Neutrophil (primary cell): ENCODE measurements around the gene SH3YL1.

ENCODE experiments used
- H3K27ac ChIP-seq: fragments of 200-600 bp; sonication (generic); 2 replicates; pipeline ENCODE4 v1.5.1; 2016; ENCODE audit warnings: mild to moderate bottlenecking, moderate library complexity
- H3K27me3 ChIP-seq: fragments of 200-600 bp; sonication (generic); 2 replicates; pipeline ENCODE4 v1.6.0; 2016; ENCODE audit warnings: mild to moderate bottlenecking
- H3K36me3 ChIP-seq: fragments of 200-600 bp; sonication (generic); 2 replicates; pipeline ENCODE4 v1.5.1; 2017
- H3K4me1 ChIP-seq, 2 experiments: fragments of 200-600 bp in 1 of 2; sonication (generic) in 1 of 2; 1 replicate in 1 of 2; 2 replicates in 1 of 2; pipeline versions ENCODE4 v1.5.1 to v1.6.1; 2013 to 2016; ENCODE audit warnings: low read depth in 1 of 2, low read length in 1 of 2, mild to moderate bottlenecking in 1 of 2, moderate library complexity in 1 of 2; ENCODE audit not compliant: control insufficient read depth in 1 of 2, insufficient read depth in 1 of 2
- H3K4me3 ChIP-seq, 2 experiments: fragments of 200-600 bp in 1 of 2; sonication (generic) in 1 of 2; 1 replicate in 1 of 2; 2 replicates in 1 of 2; pipeline ENCODE4 v1.5.1; 2013 to 2016; ENCODE audit warnings: low read depth in 1 of 2, low read length in 1 of 2, mild to moderate bottlenecking in 1 of 2, moderate library complexity in 1 of 2
- H3K9me3 ChIP-seq: fragments of 200-600 bp; sonication (generic); 2 replicates; pipeline ENCODE4 v1.5.1; 2016
- CTCF ChIP-seq: fragments of 200-600 bp; sonication (generic); IDR thresholded peaks from 2 replicates; pipeline ENCODE4 v1.5.1; 2016; ENCODE audit warnings: antibody characterized with exemption

Gene SH3YL1

GRCh38 chr2:236993-237539 lies 26.8 kb downstream of the SH3YL1 start:
- Histone ChIP-seq H3K4me1 (no peaks in the 10 kb centered on the region), H3K27me3 (no peaks in the 10 kb centered on the region), H3K9me3 (no peaks in the 10 kb centered on the region), H3K27ac (no peak overlapping the region), H3K36me3 (no peaks in the 10 kb centered on the region), H3K4me3 (no peak overlapping the region)
- TF ChIP-seq CTCF, result no peak

DNA sequence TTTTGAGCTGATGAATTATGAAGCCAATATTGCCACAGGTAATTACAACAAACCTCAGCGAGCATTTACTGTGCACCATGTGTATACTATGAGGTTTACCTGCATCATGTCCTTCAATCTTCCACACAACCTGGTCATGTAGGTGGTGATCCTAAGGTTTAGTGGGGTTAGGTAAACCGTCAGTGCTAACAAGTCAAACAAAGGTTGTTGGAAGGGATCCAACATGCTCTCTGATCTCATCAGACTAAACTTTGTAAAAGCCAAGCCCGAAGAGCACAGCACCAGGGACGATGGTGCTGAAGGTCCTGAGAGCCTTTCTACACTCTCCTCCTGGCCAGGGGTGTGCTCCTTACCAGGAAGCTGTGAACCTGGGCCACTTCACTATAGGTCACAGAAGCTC lies 29.4 kb downstream of the SH3YL1 start:
- no peak for TF ChIP-seq CTCF
- Histone ChIP-seq H3K9me3 (no peaks in the 10 kb centered on the region), H3K4me3 (no peak overlapping the region), H3K27me3 (no peaks in the 10 kb centered on the region), H3K36me3 (peaks cover 11% of the 10 kb centered on the region), H3K27ac (no peak overlapping the region), H3K4me1 (no peaks in the 10 kb centered on the region)

GRCh38 chr2:233030-233429 lies 30.8 kb downstream of the SH3YL1 start:
- no peak overlapping the region for H3K27ac ChIP-seq
- peaks cover 16% of the 10 kb centered on the region for H3K36me3 ChIP-seq
- no peak overlapping the region for H3K4me3 ChIP-seq
- no peaks in the 10 kb centered on the region for H3K27me3 ChIP-seq
- H3K4me1 ChIP-seq, result no peaks in the 10 kb centered on the region
- TF ChIP-seq CTCF, result no peak
- no peaks in the 10 kb centered on the region for H3K9me3 ChIP-seq

GRCh38 chr2:231521-232185 lies 32.2 kb downstream of the SH3YL1 start:
- Histone ChIP-seq H3K27ac (no peak overlapping the region), H3K4me3 (no peak overlapping the region), H3K36me3 (peaks cover 20% of the 10 kb centered on the region), H3K27me3 (no peaks in the 10 kb centered on the region), H3K4me1 (no peaks in the 10 kb centered on the region), H3K9me3 (peaks cover 3% of the 10 kb centered on the region)
- TF ChIP-seq CTCF, result no peak

DNA sequence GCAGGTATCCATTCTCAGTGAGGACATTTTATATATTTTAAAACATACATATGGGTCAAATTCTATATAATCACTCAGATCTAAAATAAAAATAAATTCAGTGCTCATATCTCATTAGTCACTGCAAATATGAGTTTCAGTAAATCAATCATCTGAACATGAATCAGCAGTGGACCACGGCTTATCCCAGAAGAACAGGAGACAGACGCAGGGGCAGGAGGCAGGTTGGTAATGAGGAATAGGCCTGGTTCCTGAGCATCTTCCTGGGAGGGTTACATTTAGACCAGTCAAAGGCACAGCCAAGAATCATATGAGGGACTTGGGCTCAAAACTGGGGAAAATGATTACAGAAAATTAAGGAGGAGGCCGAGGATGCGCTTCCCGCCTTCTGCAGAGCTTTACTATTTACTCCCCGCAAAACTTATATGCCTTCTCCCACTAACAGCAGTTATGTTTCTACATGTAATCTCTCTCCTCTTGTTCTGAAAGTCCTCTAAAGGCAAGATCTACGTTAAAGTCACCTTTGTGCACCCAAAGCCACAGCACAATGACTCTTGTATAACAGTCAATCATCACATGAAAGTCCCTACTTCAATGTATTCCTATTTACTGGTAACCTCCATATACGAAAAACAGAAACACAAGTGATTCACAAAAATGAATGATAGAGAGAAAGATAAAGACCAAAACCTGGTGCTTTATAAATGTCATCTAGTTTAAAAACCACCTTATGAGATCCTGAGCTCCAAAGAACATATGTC lies 35.1 kb downstream of the SH3YL1 start:
- H3K27me3 ChIP-seq, result no peaks in the 10 kb centered on the region
- peaks cover 4% of the 10 kb centered on the region for H3K9me3 ChIP-seq
- peaks cover 24% of the 10 kb centered on the region for H3K36me3 ChIP-seq
- H3K4me3 ChIP-seq, result no peak overlapping the region
- no peak for TF ChIP-seq CTCF
- H3K27ac ChIP-seq, result no peak overlapping the region
- no peaks in the 10 kb centered on the region for H3K4me1 ChIP-seq
